Hematopoietic multipotent progenitor cell treated with erythropoietin and hydrocortisone succinate and interleukin-3 and kit ligand, for 15 days (in vitro differentiated cells): Measurements from ENCODE around the gene BDKRB2.

Experiments
- DNase-seq: peaks from one replicate; pipeline ENCODE4 v3.0.0-alpha.2; 2015; ENCODE audit warnings: low spot score

BDKRB2 gene

DNA sequence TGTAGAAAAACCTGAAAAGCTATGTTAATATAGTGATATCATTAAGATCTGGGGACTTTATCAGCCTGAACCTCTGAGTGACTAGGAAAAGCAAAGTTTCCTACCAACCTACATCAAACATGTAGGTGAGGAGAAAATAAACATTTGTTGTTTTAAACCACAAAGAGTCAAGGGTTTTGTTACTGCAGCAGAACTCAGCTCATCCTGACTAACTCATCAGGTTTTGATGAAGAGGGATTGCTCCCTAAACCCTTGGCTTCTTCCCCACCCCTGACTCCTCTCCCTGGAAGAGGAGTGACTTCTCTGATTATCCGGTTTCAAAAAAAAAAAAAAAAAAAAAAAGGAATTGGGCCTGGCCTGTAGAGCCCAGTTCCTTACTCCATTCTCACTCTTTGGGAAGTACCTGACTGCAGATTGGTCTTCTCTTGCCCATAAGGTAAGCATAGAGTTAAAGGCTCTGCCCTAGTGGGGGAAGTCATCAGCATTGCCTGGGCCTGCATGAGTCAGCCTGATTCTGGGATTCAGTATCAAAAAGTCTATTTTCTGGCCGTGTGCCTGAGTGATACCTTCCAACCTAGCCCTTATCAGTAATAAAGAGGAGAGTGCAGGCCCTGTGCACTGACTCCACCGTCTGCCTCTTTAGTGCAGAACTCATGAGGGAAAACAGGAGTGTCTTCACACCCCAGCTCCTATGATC lies 68.3 kb downstream of the BDKRB2 start:
- peak; percentile 22 for DNase-seq

DNA sequence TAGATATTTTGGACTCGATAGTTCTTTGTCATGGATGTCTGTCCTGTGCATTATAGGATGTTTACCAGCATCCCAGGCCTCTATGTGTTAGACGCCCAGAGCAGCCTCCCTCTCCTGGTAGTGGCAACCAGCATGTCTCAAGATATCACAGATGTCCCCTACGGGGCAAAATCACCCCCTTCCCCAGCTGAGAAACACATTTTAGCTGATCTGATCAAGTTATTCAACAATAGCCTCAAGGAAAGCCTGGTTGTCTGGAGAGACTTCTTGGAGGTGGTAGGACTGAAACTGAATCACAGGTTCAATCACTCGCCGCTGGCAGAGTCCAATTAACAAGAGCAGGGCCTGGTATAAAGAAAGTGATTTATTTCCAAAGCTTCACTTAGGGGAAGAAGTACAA lies 69.0 kb downstream of the BDKRB2 start:
- DNase-seq, result no peak

DNA sequence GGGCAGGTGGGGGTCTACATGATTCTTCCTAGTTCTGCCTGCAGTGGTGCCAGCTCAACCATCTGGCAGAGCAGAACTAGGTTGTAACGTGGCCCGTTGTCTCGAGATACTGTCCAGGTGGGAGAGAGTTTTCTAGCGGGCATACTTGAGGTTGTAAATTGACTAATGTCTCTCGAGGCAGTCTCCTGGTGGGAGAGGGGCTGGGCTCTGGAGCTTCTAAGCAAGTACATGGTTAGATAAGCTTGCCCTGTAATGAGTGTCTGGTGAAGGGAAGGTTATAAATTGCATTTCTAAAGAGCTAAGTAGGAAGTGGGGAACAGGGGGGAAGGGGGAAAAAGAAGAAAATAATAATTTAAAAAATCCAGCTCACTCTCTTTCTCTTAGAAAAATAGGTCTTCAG lies 69.5 kb downstream of the BDKRB2 start:
- no peak for DNase-seq

DNA sequence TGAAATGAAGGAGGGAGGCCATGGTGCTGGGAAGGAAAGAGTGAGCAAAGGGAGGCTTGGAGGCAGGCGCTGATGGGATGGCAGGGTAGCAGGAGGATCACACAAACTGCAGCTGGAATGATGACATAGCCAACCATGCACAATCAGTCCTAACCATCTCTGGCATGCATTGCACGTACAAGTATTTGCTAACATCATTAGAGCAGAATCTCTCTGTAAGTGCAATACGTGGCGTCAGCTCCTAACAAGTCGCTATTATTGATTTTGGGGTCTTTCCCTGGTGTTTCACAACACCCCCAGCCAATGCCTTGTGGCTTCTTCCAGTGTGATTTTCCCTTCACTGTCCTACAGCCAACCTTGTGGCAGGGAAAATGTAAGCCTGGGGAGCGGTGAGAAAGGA lies 69.9 kb downstream of the BDKRB2 start:
- DNase-seq, result no peak

DNA sequence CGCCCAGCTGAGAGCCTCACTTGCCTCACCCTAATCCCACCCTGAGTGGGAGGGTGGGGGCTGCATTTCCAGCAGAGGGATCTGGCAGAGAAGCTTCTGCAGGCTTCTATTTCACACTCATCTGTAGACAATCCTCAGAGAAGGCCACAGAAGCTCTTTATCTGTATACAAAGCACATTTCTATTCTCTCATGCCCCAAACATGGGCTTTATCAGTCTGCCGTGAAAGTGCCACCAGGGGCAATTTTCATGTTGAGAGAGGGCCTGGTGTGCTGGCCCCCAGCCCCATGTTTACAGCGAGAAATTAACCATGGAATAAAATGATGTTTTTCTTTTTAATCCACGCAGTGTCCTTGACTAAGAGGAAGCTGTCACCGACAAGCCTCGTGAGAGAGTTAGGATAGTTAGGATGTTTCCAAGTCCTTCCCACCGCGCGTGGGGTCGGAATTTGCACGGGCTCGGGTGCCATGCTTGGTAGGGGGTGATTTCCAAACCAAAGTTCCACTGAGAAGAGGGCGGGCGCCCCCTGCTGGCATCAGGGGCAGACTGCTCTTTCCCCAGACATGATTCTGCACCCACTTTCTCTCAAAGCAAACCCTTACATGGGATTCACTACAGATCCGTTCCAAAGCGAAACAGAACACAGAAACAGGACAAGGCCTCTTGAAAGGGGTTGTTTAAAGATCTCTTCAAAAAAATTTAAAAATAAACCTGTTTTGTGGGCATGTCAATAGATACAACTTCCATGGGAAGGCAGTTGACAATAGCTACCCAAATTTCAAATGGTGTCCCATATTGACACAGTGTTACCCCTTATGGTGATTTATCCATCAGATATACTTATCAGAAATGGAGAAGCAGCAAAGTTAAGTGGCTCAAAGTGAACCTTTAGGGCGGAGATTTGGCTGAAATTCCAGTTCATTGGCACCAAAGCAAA lies 70.8 kb downstream of the BDKRB2 start:
- DNase-seq, result peak; percentile 66

DNA sequence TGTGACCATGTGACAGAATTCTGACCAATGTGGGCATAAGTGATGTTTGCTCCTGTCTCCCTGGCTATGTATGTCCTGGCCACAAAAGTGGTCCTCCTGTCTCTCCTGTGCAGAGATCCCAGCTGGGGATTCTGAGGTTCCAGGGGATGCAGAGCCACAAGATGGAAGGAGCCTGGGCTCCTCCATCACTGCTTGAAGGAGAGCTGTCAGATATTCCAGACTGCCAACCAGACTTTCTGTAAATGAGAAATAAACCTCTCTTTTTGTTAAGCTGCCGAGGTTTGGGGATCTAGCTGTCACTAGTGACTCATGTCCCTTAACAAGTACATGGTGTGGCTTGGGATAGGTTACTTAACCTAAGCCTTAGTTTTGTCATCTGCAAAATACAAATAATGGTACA lies 73.3 kb downstream of the BDKRB2 start:
- DNase-seq, result no peak

DNA sequence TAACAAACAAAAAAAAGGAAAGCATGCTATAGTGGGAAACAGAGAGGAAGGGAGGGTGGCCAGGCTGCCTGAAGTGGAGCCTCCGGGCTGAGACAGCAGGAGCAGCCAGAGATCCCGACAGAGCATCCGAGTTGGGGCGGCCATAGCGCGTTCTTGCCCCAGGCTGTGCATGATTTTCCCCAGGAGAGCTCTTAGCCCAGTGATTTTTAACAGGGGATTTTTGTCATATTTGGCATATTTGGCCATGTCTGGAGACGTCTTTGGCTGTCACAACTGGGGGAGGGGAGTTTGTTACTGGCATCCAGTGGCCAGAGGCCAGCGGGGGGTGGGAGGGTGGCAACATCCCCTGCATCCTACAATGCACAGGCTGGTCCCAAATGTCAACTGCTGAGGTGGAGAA lies 74.9 kb downstream of the BDKRB2 start:
- DNase-seq, result no peak

DNA sequence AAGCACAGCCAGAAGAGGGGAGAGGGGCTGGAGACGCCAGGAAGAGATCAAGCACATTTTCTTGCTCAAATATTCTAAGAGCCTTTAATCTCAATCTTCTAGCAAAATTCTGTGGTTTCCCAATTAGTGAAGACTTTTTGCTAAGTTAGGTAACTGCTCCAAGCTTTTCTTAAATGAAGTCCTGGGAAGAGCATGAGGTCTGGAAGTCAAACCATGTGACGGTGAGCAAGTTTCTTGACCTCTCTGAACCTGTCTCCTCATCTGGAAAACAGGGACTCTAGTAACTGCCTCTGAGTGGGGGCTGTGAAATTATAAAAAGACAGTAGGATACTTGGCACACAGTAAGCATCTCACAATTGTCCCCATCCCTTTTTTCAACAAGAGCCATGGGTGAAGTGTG lies 75.5 kb downstream of the BDKRB2 start:
- no peak for DNase-seq

DNA sequence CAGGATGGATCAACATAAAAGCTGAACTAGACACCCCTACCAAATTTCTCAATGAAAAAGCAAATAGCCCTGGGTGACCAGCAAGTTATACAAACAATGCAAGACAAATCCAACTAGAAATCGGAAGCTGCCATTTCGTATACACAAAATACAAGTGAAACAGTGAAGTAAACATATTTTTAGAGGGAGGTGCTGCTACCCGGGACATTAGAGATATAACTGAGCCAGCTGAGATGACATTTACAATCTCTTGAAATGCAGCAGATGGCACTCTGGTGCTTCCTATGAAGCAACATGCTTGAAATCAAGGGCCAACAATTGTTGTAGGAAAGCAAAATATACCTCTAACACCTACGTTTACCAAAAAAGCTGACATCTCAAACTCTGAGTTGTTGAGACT lies 76.8 kb downstream of the BDKRB2 start:
- DNase-seq, result peak; percentile 54

DNA sequence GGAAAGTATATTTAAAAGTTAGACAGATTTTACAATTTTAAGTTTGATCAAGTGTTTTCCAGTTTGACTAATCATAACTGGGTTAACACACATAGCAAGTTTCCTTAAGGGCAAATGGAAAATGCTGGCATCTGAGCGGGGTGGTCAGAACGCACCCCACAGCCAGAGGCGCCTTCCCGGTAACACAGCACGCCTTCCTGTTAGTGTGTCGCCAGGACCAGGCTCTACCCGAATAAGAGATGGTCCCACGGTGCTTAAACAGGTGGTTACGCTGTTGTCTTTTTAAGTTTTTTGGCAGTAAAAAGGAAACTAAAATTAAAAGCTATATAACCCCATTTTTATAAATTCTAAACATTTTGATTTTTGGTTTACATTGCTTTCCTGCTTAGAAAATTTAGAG lies 79.4 kb downstream of the BDKRB2 start:
- DNase-seq, result no peak

DNA sequence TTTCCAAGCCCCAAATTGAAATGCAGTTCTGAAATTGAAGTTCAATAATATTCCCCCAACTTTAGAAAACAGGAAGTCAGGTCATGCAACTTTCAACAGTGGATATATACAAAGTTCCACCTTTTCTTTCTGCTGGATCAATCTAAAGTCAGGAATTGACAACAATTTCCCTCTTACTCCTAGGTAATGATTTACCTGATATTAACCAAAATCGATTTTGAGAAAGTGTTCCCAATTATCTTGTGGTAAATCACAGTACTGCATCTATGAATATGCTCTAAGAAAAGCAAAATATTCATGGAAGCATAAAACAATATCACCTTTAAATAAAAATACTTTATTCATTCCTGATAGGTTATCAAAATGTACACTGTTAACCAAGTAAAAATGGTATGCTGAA lies 79.8 kb downstream of the BDKRB2 start:
- DNase-seq, result no peak

DNA sequence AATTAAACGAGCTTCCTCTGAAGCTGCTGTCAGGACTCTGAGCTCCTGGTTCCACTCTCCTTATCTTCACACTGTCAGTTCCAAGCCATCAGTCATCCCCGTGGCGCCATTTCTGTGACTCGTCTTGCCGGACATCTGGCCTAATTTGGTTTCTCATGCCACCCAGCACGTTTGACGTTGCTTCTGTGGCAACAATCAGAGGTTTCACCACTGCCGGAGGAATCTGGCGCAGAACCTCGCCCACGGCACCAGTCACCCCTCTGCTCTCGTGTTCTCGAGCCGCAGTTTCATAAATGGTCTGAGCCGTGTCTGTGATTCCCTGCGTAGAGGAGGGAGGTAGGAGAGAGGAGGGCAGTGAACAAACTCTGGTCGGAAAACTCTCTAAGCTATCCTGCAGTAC lies 81.0 kb downstream of the BDKRB2 start:
- DNase-seq, result no peak

DNA sequence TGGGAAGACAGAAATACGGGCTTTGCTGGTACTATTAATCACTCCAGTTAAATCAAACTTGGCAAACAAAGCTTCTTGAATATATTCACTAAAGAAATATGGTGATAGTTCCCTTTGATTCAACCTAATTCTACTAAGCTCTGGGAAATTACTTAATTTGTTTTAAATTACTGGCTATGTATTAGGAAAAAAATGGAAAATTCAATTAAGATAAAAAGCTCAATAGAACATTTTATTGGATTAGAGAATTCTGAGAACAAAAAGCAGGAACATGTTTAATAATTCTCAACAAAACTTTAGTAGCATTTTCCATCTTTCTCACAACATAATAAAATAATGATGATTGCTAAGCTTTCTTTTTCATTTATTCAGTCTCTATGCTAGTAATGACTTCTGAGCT lies 81.6 kb downstream of the BDKRB2 start:
- no peak for DNase-seq

DNA sequence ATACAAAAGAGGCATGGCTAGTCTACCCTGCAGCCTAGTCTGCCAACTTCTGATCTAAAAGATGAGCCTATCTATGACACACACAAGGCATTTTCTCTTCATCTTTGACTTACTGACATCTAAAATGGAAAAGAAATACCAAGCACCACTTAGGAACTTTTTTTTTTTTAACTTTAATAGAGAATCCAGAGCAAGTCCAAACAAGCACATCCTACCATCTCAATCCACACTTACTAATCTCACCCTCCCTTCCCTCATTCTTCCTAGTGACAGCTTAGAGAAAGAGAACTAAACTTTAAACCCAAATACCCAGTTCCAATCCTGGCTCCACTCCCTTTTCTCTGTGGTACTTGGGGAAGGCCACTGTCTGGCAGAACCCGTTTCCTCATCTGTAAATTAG lies 83.2 kb downstream of the BDKRB2 start:
- no peak for DNase-seq
